Sciatic nerve (tissue), 2 donors: ENCODE measurements around the gene EDRF1. TPM values are rescaled to one million over a fixed set of nuclear protein-coding genes. Genes with fewer than 3 reads are reported as not detected.
"Not testable (repeated sequence)": the region's sequence is repeated elsewhere in the genome, so short reads cannot be mapped to it uniquely, and the experiment has no call there.

Experiments used
- ATAC-seq: fragments of 200-7000 bp; cut with Tn5 transposase; one replicate; pipeline ENCODE4 v1.9.1; 2020; ENCODE audit warnings: mild to moderate bottlenecking, moderate library complexity
- DNase-seq: peaks from one replicate; pipeline ENCODE4 v3.0.0-alpha.2; 2020; ENCODE audit warnings: low spot score
- intact Hi-C: fragments of 100-400 bp; cut with DNase I; formaldehyde crosslinking; loops from one replicate; pipeline ENCODE4 v1.14.2; 2022
- total RNA-seq: library from RNA; stranded (reverse); fragmentation: NEBNext Ultra II Directional; extraction: Animal tissue kit (Norgen Biotek cat#: 25700); gene quantifications from one replicate; pipeline ENCODE4 v1.2.1, GENCODE V29; 2021
- donor health status: DM: no; HTN: no; CAD: no.
- donor health status: DM: no; HTN: no; CAD: no.

EDRF1 gene
- 28.6 TPM for total RNA-seq

DNA sequence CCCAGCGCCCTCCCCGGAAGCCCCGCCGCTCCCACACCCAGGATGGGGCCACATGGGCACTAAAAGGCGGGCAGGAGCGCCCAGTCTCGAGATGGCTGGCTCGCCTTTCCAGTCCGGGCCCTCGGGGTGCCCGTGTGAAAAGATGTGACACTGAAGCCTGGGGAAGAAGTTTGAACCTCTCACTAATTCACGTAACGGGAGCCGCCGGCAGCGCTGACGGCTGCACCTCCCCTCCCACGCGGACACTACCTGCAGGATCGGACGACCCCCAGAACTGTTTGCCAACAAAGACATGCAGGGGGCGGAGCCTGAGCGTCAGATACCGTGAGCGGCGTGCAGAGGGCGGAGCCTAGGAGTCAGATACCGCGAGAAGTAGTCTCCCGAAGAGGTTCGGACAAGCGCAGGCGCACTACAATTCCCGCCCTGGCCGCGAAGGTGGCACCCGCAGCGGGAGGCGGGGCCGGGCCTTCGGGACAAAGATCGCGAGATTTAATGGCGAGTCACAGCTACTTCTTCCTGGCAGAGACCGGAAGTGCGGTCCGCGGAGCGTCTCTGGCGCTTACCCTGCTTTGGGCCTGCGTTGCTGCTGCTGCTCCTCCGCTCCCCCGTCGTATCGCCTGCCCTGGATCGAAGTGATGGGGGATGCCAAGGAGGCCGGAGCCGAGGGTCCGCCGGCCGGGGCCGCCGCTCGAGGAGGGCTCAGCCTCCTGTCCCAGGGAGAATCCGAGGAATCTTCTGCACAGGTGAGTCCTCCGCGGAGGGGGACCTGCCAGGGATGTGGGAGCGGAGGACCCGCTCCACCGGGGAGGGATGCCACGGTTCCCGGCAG, at the start of gene EDRF1:
EDRF1 (plus strand) TSS at position 537 of the 829 bp plus-strand sequence; CDS start at position 636, 99 bp downstream.
- peak; percentile 99 for DNase-seq
- intact Hi-C loops, result no loop called here
- peak; percentile 100 for ATAC-seq

GRCh38 chr10:125672884-125673283, 46.6 kb upstream of the EDRF1 start:
- intact Hi-C loops, result no loop called here
- ATAC-seq, result no peak
- DNase-seq, result no peak

DNA sequence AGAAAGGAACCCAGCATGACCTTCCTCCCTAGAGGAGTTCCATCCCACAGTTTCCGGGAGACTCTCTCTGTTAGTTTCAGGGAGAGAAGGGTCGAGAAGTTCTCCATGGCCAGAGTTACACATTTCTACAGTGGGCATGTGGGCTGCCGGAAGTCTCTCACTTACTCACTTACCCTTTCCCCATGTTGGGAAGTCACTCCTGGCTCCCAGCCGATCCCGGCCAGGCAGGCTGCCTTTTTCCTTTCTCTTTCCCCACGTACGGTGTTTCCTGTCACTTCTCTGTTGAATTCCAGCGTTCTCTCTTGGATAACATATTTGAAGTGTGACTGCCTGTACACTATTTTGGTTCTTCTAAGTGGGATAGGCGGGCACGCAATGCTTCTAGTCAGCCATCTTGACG, 40.1 kb upstream of the EDRF1 start:
- intact Hi-C loops, result no loop called here
- no peak for ATAC-seq
- no peak for DNase-seq

GRCh38 chr10:125683063-125683462, 36.4 kb upstream of the EDRF1 start, which contains the start of gene TEX36:
TSS of gene TEX36 (minus strand) at chr10:125683163. CDS start at chr10:125682989, 174 bp downstream.
- ATAC-seq (no peak), DNase-seq (no peak)
- intact Hi-C loops, result no loop called here

DNA sequence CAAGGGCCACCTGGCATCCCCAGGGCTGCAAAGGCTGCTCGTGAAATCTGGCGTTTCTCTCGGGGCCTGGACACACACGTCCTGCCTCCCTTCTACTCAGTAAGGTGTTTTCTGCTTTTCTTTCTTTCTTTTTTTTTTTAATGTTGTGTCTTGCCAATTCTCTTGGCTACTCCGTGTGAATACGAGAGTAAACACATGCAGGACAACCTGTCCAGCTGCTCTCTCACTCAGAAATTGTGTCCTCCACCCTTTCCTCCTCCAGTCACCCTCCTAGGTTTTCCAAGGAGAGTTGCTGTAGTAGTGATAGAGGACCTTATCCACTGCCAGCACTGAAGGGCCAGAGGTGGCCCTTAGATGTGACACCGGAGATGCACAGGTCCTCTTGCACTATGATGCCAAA, 35.7 kb upstream of the EDRF1 start:
- DNase-seq (no peak), ATAC-seq (no peak)
- intact Hi-C loops, result no loop called here

DNA sequence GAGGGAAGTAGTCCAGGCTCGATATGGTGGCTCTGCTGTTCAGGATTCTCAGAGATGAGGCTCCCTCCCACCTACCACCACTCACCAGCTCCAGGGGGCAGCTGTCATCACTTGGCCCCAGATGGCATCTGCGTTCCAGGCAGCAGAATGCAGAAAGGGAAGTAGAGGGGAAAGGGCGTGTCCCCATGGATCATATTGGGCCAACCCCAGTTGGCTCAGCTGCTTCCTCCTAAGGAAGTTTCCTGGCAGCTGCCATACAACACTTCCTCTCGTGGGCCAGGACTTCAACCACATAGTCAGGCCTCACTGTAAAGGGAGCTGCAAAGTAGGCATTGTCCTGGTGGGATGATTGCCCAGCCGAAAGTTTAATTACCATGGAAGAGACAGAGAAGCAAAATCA, 34.9 kb upstream of the EDRF1 start:
- no peak for DNase-seq
- ATAC-seq, result peak; percentile 22
- intact Hi-C loops, result no loop called here

- no peak for DNase-seq
- intact Hi-C loops, result no loop called here
- ATAC-seq, result no peak
These were observed 31.9 kb upstream of the EDRF1 start for GRCh38 chr10:125687507-125688185.

- ATAC-seq (peak; percentile 68), DNase-seq (no peak)
- intact Hi-C loops, result loop anchor here (2.0 kb wide), 1 partner anchor 67 kb away; no protein-coding TSS in a partner anchor
These were observed 29.4 kb upstream of the EDRF1 start for GRCh38 chr10:125689955-125690569.

DNA sequence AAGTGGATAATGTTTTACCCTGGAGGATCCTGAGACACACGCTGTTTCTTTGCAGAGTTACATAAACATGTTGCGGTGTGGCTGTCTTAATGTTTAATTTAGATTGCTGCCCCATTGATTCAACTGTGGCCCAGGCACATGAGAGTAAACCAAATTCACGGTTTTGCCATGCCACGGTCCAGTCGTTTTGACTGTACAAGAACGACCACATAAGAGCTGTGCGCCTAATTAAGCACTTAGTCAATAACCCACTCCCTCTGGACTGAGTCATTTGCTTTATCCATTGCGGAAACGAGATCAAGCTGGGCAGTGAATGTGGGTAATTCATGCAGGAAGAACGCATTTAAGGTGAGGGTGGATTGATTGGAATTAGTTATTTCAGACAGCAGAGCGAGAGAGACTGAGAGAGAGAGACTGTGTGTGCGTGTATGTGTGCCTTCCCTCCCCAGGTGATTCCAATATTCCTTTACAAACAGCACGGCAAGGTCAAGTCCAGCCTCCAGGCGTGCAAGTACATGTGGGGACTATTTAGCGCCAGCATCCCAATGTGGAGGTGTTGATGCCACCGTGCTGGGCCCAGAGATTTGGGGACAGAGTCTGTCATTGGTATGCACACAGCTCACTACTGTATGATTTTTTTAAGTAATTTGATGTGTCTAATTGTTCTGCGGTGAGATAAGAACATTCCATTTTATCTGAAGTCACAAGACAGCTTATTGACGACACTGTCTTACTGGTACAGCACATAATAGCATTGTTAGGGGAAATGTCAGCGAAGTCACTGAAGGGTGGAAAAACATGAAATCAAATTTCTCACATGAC, 28.1 kb upstream of the EDRF1 start:
- DNase-seq (no peak), ATAC-seq (no peak)
- intact Hi-C loops, result loop anchor here (2.0 kb wide), 1 partner anchor 65 kb away; no protein-coding TSS in a partner anchor

GRCh38 chr10:125692196-125692595, 27.3 kb upstream of the EDRF1 start:
- DNase-seq (no peak), ATAC-seq (no peak)
- intact Hi-C loops, result no loop called here

- ATAC-seq, result no peak
- DNase-seq, result no peak
- intact Hi-C loops, result no loop called here
These were observed 26.6 kb upstream of the EDRF1 start for GRCh38 chr10:125692601-125693523.

DNA sequence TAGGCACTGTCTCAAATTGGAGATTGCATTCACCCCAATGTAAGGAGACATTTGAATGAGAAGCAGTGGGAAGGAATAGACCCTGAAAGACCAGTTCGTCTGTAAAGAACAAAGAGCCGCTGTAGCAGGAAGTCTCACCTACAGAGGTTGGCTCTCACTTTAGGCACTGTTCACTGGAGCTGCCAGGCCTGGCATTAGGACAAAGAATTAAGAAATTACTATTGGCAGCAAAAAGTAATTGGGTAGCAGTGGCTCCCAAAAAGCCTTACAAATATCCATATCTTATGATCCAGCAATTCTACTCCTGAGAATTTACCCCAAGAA, 26.0 kb upstream of the EDRF1 start:
- ATAC-seq (no peak), DNase-seq (no peak)
- intact Hi-C loops, result no loop called here

DNA sequence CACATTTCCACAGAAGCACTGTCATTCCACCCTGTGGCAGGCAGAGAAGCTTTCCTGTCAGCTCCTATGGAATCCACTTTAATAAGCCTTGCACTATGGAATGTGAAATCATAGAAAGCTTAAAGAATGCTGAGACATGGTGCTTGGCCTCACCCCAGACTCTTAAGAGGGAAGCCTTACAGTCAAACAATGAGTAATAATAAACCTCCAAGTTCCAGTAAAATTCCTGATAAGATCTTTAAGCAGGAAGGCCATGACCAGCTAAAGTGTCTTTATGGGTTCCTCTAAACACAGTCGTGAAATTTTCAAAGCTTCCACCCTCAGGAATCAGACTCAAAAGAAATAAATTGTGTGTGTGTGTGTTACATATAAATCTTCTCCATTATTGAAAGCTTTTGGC, 24.6 kb upstream of the EDRF1 start:
- ATAC-seq (no peak), DNase-seq (no peak)
- intact Hi-C loops, result no loop called here

DNA sequence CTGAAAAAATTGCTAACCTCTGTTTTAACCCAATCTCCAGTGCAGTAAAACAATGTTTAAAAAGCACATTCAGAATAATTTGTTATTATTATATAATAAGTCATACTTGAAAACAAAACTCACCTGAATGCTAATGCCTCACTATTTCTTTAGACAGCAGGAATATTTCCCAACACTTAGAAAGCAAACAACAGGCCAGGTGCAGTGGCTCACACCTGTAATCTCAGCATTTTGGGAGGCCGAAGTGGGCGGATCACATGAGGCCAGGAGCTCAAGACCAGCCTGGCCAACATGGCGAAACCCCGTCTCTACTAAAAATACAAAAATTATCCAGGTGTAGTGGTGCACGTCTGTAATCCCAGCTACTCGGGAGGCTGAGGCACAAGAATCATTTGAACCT, 22.6 kb upstream of the EDRF1 start:
- DNase-seq, intact Hi-C loops, ATAC-seq: not testable (repeated sequence)

GRCh38 chr10:125698481-125698998, 21.0 kb upstream of the EDRF1 start:
- intact Hi-C loops, result no loop called here
- ATAC-seq, result no peak
- DNase-seq, result no peak

DNA sequence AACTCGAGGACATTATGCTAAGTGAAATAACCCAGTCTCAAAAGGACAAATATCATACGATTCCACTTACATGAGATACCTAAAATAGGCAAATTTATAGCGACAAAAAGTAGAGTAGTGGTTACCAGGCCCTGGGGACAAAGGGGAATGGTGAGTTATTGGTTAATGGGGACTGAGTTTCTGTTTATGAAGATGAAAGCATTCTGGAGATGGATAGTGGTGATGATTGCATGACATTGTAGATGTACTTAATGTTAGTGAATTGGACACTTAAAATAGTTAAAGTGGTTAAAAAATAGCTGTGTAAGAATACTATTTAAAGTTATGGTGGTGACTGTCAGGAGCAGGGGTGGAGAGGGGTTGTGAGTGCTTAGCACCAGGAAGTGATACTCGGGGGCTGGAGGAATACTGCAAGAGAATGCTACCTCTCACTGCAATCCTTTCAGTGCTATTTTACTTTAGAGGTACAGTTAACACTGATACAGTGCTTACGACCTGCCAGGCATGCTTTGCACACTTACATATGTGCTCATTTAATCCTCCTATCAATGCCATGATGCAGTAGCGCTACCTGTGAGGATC, 19.9 kb upstream of the EDRF1 start:
- ATAC-seq, result no peak
- intact Hi-C loops, result loop anchor here (10.0 kb wide), 1 partner anchor 735 kb away; no protein-coding TSS in a partner anchor
- no peak for DNase-seq

DNA sequence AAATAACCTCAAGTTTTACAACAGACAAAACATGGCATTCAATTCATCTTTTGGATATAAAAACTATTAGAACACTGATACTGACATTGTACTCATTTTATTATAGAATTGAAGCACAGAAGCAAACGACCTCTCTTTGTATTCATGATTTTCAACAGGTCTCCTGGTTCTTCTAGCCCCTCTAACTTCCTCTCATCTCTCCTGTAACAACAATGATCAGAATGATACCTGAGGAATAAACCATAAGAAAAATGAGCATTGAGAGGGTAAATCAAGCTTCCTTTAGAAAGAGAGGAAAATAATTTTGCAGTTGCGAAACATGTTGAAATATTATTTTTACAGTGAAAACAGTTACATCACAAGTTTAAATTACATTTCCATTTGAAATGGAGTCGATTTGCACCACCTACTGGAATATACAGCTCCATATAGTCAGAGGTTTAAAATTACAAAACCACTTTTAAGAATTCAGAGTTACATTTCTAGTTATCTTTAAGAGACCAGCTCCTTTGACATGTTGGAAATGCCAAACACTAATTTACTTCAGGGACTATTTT, 19.1 kb upstream of the EDRF1 start:
- no peak for ATAC-seq
- DNase-seq, result no peak
- intact Hi-C loops, result loop anchor here (10.0 kb wide), 1 partner anchor 736 kb away; no protein-coding TSS in a partner anchor
